Body of pancreas (tissue), 4 donors: ENCODE measurements around the gene CELSR1. TPM values are rescaled to one million over a fixed set of nuclear protein-coding genes. Genes with fewer than 3 reads are reported as not detected.
A peak's percentile ranks its signal among the peaks of the same experiment; 100 is the strongest.

Experiments
- ATAC-seq: fragments of 150-250 bp; one replicate; pipeline ENCODE4 v1.9.1; 2016
- DNase-seq, 4 donors: peaks; one replicate each; pipeline ENCODE4 v3.0.0-alpha.2; 2019
- H3K27ac ChIP-seq, 4 donors: fragments of 200-600 bp; sonication (generic); 1 replicate in 3 of 4; 2 replicates in 1 of 4; pipeline versions ENCODE4 v1.5.1 to v1.6.1; 2016 to 2019; ENCODE audit warnings: mild to moderate bottlenecking in 1 of 4, mixed read lengths in 1 of 4, moderate library complexity in 1 of 4
- H3K27me3 ChIP-seq, 2 donors: fragments of 200-600 bp; sonication (generic); one replicate each; pipeline ENCODE4 v1.6.0; 2016; ENCODE audit warnings: mild to moderate bottlenecking in 1 of 2
- H3K36me3 ChIP-seq, 2 donors: fragments of 200-600 bp; sonication (generic); replicated peaks in 1 of 2; 2 replicates each; pipeline ENCODE4 v1.5.1; 2016; ENCODE audit warnings: low read depth in 2 of 2; ENCODE audit not compliant: insufficient read depth in 1 of 2
- H3K4me1 ChIP-seq: fragments of 200-600 bp; sonication (generic); one replicate; pipeline ENCODE4 v1.6.0; 2016
- H3K4me3 ChIP-seq, 2 donors: fragments of 200-600 bp; sonication (generic); 1 replicate in 1 of 2; 2 replicates in 1 of 2; pipeline ENCODE4 v1.5.1; 2016 to 2019
- H3K9me3 ChIP-seq, 3 donors: fragments of 200-600 bp; sonication (generic); 1 replicate in 2 of 3; 2 replicates in 1 of 3; pipeline ENCODE4 v1.5.1; 2016
- POLR2A ChIP-seq, 3 donors: fragments of 450-650 bp; IDR thresholded peaks; one replicate each; pipeline ENCODE4 v1.6.1; 2016; ENCODE audit warnings: antibody characterized with exemption in 3 of 3, mild to moderate bottlenecking in 2 of 3
- WGBS, 2 donors: methylation state at CpG; one replicate each; pipeline ENCODE4 v1.1.5; 2017; 5-methylcytosine and 5-hydroxymethylcytosine counted together
- intact Hi-C: fragments of 100-400 bp; cut with DNase I; formaldehyde crosslinking; loops from one replicate; pipeline ENCODE4 v1.15.1; 2023
- total RNA-seq, 2 donors: library from RNA; depleted of rRNA; stranded (reverse); fragments of >200 nt; gene quantifications; one replicate each; pipeline ENCODE4 v1.1.0, GENCODE V29; 2016
- TF ChIP-seq, protein P1 (sequence below), 7 experiments: fragments of 450-650 bp in 4 of 7; fragments of 200-600 bp in 3 of 7; sonication (generic) in 3 of 7; IDR thresholded peaks; one replicate each; pipeline ENCODE4 v1.5.1; 2016 to 2019; ENCODE audit warnings: antibody characterized with exemption in 7 of 7

The CELSR1 gene
- total RNA-seq, 2 donors from 2014 or later, result 0.66 to 3.6 TPM

- H3K27me3 ChIP-seq, result no peaks in the 10 kb centered on the region
- no peak for TF ChIP-seq POLR2A (IDR thresholded peaks at IDR 0.05)
- TF ChIP-seq, protein P1, sequence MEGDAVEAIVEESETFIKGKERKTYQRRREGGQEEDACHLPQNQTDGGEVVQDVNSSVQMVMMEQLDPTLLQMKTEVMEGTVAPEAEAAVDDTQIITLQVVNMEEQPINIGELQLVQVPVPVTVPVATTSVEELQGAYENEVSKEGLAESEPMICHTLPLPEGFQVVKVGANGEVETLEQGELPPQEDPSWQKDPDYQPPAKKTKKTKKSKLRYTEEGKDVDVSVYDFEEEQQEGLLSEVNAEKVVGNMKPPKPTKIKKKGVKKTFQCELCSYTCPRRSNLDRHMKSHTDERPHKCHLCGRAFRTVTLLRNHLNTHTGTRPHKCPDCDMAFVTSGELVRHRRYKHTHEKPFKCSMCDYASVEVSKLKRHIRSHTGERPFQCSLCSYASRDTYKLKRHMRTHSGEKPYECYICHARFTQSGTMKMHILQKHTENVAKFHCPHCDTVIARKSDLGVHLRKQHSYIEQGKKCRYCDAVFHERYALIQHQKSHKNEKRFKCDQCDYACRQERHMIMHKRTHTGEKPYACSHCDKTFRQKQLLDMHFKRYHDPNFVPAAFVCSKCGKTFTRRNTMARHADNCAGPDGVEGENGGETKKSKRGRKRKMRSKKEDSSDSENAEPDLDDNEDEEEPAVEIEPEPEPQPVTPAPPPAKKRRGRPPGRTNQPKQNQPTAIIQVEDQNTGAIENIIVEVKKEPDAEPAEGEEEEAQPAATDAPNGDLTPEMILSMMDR (IDR thresholded peaks at IDR 0.05), result no peak
- DNase-seq (peak in 1 of 4 donors; percentile 14), ATAC-seq (no peak)
- no peaks in the 10 kb centered on the region for H3K9me3 ChIP-seq
- H3K36me3 ChIP-seq, result no peaks in the 10 kb centered on the region
- WGBS, 2 donors, result 68% methylated on average over 9 to 14 of the region's 14 CpGs
- intact Hi-C loops, result no loop called here
- no peak overlapping the region for H3K4me3 ChIP-seq
- H3K4me1 ChIP-seq, result peaks cover 69% of the 10 kb centered on the region
- H3K27ac ChIP-seq, result peak overlapping the region; percentile 25 to 72 (median 50)
These were observed 44.3 kb upstream of the CELSR1 start for GRCh38 chr22:46581538-46582244.

DNA sequence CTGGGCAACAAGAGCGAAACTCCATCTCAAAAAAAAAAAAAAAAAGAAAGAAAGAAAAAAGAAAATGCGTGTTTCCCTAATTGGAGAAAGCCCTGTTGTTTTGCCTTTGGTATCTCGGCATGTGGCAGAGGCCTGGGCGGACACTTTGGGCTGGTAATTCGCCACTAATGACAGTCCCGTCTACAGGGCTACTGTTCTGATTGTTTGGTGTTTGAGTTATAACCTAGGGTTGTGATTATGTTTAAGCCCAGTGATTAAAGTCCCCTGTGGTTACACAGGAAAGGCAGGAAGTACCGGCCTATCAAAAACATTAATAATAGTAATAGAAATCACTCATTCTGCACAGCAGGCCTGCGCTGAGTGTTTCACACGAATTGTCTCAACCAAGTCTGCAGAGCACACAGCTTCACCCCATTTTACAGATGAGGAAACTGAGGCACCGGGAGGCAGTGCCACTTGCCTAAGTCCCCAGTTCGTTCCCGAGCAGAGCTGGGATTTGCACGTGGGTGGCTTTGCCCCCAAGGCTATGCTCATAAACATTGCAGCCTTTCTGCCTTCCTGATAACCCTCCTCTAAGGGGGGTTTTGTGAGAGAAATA, 43.6 kb upstream of the CELSR1 start:
- peaks cover 70% of the 10 kb centered on the region for H3K4me1 ChIP-seq
- H3K9me3 ChIP-seq, result no peaks in the 10 kb centered on the region
- no peaks in the 10 kb centered on the region for H3K36me3 ChIP-seq
- DNase-seq (no peak), ATAC-seq (no peak)
- H3K4me3 ChIP-seq, result no peak overlapping the region
- H3K27me3 ChIP-seq, result no peaks in the 10 kb centered on the region
- peak overlapping the region in 3 of 4 donors; percentile 29 to 72 (median 70) for H3K27ac ChIP-seq
- WGBS, 2 donors, result 66 to 69% methylated on average over 13 of the region's 13 CpGs
- intact Hi-C loops, result no loop called here
- TF ChIP-seq POLR2A (IDR thresholded peaks at IDR 0.05), result no peak
- TF ChIP-seq, protein P1 (IDR thresholded peaks at IDR 0.05), result no peak

- H3K4me1 ChIP-seq, result peaks cover 81% of the 10 kb centered on the region
- intact Hi-C loops, result no loop called here
- DNase-seq, result no peak
- H3K9me3 ChIP-seq, result no peaks in the 10 kb centered on the region
- TF ChIP-seq, protein P1 (IDR thresholded peaks at IDR 0.05), result no peak
- no peak for TF ChIP-seq POLR2A (IDR thresholded peaks at IDR 0.05)
- H3K36me3 ChIP-seq, result no peaks in the 10 kb centered on the region
- no peak for ATAC-seq
- 86 to 90% methylated on average over 4 to 14 of the region's 14 CpGs for WGBS, 2 donors
- H3K4me3 ChIP-seq, result no peak overlapping the region
- H3K27ac ChIP-seq, result peak overlapping the region; percentile 46 to 96 (median 71)
- H3K27me3 ChIP-seq, result no peaks in the 10 kb centered on the region
These were observed 42.5 kb upstream of the CELSR1 start for GRCh38 chr22:46579751-46580449.

- Histone ChIP-seq H3K9me3 (no peaks in the 10 kb centered on the region), H3K27me3 (no peaks in the 10 kb centered on the region), H3K4me3 (no peak overlapping the region), H3K27ac (peak overlapping the region; percentile 46 to 96 (median 71)), H3K4me1 (peaks cover 85% of the 10 kb centered on the region), H3K36me3 (no peaks in the 10 kb centered on the region)
- no peak for ATAC-seq
- WGBS, 2 donors, result 18 to 25% methylated on average over 14 to 15 of the region's 15 CpGs
- peak; percentile 58 to 80 (median 72) for DNase-seq
- intact Hi-C loops, result no loop called here
- TF ChIP-seq, protein P1 (IDR thresholded peaks at IDR 0.05), result peak in 1 of 7 experiments; percentile 9
- peak; percentile 29 to 37 (median 32) for TF ChIP-seq POLR2A (IDR thresholded peaks at IDR 0.05)
These were observed 41.6 kb upstream of the CELSR1 start for GRCh38 chr22:46578824-46579561.
